Inflammatory macrophage (primary cell): ENCODE measurements around the gene SHISA6.

Experiments
- DNase-seq, 2 donors: peaks; one replicate each; pipeline ENCODE4 v3.0.0-alpha.2; 2020 to 2022

The SHISA6 gene

DNA sequence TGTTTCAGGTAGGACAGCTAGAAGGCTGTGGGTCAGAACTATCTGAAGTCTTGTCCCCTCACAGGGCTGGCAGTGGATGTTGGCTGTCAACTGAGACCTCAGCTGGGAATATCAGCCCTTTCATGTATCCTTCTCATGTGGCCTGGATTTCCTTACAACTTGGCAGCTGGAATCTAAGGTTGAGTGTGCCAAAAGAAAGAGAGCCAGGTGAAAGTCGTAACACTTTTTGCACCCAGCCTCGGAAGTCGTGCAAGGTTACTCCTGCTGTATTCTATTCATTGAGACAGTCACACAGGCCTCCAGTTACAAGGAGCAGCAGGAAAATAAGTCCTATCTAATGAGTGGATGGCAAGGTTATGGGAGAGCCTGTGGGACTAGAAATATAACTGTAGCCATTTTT, 304.7 kb downstream of the SHISA6 start:
- no peak for DNase-seq

DNA sequence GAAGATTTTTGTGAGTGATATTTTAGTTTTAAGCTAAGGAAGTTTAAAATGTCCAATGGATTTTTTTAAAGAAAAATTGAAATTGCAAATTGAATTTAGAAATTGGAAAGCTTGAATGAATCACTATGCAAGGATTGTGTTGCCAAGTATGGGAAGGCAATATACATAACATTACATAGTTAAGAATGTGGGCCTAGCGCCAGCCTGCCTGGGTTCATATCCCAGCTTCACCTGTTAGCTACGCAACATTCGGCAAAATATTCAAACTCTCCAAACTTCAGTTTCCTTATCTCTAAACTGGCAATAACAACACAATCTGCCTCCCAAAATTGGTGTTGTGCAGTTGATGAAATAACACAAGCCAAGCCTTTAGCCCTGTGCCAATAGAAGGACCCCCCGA, 306.8 kb downstream of the SHISA6 start:
- no peak for DNase-seq

DNA sequence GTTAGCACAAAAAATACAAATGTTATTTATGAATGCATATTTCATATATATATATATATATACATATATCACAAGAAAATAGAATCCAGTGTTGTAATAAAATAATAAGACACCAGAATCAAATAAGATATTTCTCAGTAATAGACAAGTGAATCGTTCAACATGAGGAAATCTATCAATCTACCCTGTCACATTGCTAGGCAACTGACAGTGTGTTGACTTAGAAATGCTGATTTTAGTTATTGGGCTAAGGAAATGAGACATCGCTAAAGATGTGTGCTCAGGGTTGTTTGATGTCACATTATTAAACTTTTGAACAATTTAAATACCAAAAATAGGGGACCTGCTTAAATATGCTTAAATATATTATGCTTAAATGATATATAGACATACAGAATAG, 307.4 kb downstream of the SHISA6 start:
- DNase-seq, result no peak

DNA sequence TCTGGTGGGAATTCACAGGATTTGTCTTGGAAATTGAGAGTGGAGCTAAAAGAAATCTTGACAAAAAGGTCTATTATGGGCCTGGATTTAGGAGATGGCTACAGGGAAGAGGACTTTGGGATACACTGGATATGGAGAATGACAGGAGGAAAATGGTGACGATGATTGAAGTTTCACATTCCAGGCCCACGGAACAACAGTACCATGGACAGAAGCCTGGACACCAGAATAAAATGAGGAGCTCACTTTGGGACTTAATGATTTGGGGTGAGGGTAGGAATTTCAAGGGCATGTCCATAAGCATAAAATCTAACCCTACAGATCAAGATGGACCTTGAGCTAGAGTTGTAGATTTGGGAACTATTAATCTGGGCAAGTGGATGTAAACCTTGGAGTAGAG, 309.4 kb downstream of the SHISA6 start:
- no peak for DNase-seq

DNA sequence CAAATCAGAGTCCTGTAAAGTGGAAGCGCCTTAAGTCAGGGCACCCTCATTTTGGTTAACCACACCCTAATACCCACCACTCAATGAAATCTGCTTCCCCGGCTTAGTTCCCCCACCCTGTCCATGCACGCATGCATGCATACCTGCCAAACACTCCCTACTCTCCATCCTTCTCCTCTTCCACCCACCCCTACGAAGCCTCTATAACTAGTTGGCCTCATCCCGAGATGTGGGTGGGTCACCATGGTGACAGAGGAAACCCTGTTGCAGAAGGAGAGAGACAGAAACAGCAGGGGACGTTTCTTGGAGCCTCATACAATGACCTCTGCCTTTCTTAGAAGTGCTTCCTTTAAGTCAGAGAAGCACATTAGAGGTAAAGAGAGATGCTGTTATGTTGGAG, 310.4 kb downstream of the SHISA6 start:
- no peak for DNase-seq

DNA sequence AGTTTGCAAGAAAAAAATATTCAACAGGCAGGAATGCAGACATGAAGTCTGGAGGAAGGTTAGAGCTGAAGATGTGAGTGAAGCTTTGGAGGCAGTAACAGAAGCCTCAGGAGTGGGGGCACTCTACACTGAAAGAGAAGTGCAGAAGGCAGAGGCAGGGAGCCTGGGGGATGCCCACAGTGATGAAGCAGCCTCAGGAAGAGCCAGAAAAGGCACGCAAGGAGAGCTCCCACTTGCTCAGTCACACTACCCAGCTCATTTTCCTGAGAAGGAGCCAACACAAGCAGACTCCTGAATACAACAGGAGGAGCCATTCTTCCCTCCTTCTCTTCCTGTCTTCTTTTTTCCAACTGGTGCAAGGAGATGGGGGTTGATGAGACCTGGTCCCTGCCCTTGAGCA, 312.1 kb downstream of the SHISA6 start:
- no peak for DNase-seq

DNA sequence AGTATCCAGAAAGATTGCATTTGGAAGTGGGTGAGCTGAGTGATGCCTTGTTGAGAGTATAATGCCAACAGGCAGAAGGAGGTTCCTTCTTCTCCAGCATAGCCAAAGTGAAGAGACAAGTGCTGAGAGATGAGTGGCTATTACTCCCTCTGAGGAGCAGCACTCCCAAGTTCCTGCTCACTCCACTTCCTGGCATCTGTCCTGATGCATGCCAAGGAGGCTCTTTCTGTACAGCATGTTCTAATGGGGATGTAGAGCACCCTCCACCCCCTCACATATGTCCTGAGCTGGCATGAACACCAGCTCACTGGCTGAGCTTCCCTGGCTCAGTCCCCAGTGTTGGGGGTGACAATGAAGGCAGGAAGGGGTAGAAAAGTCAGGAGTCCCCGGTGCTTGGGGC, 313.0 kb downstream of the SHISA6 start:
- DNase-seq, result no peak

DNA sequence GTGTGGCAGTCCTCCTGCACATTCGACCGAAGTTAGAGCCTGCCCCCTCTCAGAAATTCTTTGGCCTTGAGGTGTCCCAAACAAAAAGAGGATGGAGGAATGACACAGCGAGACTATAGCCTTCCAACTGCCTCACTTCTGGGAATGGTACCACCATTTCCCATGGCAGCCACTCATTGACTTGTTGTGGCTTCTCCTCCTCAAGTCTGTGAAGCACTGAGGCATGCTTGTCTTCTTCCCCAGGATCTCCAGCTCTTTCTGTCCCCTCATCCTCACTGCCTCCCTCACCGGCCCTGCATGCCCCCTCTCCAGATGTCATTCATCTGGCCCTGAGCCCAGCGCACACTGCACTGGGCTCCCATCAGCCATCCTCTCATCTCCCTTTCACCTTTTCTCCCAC, 313.5 kb downstream of the SHISA6 start:
- no peak for DNase-seq

DNA sequence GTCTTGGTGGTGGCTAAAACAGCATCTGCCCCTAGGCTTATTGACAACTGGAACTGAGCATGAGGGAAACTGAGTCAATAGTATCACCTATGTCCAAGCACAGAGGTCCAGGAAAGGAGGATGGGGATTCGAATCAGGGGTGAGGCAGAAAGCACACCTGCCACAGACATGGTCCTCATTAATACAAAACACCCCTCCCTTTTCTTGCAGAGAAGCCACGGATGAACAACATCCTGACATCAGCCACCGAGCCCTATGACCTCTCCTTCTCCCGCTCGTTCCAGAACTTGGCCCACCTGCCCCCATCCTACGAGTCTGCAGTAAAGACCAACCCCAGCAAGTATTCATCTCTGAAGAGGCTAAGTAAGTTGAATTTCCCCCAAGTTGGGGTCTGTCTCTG, 314.5 kb downstream of the SHISA6 start:
- DNase-seq, result no peak

DNA sequence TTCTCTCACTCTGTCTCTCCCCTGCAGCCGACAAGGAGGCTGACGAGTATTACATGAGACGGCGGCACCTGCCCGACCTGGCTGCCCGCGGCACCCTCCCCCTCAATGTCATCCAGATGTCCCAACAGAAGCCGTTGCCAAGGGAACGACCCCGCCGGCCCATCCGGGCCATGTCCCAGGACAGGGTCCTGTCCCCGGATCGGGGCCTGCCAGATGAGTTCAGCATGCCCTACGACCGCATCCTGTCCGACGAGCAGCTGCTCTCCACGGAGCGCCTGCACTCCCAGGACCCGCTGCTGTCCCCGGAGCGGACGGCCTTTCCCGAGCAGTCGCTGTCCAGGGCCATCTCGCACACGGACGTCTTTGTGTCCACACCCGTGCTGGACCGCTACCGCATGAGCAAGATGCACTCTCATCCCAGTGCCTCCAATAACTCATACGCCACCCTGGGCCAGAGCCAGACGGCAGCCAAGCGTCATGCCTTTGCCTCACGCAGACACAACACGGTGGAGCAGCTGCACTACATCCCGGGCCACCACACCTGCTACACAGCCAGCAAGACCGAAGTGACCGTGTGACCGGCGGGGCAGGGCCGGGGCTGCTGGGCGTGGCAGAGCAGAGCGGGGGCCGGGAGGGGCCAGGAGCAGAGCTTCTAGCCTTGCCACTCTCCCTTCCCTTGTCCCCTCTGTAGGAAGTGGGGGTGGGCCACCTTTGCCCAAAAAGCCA, 316.9 kb downstream of the SHISA6 start:
- DNase-seq, result no peak

DNA sequence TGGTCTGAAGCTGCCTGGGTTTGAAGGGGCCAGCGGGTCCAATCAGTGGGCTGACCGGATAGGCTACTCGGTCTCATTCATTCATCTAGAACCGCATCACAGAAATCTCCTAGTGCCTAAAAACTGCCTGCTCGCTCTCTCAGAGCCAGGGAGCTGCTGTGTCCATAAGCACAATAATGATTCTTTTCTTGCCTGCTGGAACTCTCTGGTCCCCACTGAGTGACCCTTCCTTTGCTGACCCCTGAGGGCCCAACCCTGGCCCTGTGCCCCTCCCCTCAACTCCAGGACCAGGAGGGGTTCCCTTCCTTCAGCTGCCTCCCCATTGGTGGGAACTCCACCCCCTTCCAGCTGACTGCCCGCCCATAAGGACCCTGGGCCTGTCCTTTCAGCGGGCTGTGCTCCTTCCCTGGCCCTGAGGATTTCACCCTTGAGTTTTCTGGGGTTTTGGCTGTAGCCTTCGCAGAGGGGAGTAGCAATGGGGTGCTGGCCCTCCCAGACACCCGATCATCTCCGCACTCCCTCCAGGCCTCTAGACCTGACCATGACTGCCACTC, 317.7 kb downstream of the SHISA6 start:
- DNase-seq, result no peak

DNA sequence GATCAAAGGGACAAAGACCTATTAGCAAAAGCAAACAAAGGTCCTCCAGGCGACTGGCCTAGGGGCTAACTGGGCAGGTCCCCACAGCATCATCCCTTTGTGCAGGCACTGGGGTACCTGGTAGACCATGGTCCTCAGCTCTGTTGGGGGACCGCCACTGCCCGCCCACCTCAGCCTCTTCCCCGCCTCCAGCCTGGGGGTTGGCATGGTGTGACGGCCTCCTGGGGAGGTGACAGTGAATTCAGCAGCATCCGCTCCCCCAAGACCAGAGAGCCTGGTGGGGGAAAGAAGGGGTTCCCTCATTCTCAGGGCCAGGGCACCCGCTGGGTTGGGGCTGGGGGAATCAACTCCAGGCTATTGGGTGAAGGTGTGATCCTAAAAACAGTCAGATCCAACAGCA, 318.6 kb downstream of the SHISA6 start:
- DNase-seq, result no peak

DNA sequence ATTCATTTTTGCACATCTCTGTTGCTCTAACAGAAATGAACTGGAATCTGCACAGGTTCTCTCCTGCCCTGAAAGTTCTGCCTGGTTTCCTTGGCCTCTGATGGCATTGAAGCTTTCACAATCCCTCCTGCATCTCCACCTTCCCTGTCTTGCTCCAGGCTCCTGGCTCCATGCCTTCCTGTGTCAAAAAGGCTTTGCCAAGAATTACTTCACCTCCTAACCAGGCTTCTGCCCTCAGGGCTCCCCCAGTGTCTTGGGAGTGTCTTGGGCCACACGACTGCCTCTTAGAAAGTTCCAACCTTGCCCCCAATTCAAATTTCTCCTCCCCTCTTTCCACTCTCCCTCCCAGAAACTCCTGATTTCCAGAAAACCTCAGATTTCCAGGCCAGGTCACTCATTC, 320.3 kb downstream of the SHISA6 start:
- no peak for DNase-seq

DNA sequence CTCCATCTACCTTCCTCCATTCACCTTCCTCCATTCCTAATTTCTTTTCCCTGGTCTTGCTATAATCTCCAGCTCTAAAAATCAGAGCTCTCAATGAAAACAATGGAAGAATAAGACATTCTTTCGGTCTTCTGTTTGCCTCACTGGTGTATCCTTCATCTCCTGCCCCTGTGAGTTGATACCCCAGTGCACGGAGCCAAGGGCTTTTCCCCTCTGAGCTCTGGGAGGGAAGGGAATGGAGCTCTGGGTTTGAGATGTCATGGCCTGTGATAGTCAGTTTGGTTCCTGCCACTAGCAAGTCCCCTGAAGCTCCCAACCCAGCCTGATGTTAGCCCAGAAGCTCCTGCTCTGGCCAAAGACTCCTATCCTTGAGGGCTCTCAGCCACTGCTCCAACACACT, 320.7 kb downstream of the SHISA6 start:
- no peak for DNase-seq

DNA sequence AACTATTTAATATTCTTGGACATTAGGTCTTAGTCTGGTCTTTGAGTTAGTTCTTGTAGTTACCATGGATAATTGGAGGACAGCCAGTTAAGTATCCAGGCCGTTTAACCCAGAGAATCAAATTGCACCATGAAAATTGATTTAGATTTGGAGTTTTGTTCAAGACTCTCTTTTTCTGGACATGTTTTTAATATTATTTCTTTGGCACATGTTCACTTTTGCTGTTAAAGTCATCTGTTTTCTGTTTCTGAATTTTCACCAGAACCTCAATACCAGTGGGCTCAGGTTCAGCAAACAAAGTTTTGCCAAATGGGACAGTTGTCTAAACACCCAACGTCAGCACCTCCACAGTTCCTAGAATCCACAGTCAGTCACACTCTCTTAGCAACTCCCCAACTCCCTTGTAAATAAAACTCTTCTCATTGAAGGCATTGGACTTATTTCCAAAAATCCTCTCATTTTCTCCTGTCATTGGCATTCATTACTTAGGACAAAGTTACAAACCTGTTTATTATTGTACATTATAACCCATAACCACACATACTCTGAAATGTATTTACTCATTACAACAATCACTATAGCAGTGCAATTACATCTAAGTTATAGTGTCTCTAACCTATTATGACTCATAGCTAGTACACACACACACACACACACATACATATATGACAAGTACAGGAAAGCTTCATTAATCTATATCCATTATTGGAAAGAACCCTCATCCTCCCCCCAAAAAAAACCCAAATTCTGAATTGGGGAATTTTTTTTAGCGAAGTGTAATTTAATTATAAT, 323.8 kb downstream of the SHISA6 start:
- DNase-seq, result no peak

DNA sequence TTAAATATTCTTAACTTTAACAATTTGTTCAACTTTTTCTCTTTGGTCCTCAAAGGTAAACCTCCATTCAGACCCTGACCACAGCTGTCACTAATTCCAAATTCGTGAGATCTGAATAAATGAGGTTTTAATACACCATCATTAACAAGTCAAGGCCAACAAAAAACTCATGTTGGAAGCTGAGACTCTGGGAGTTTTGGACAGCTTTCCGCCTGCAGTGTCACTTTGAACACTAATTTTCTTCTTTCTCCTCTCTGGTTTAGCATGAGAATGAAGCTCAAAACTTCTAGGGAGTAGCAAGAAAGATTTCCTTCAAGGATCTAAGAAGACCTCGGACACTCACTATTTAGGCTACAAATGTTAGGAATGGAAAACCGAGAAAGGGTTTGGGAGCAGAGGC, 324.6 kb downstream of the SHISA6 start:
- no peak for DNase-seq

DNA sequence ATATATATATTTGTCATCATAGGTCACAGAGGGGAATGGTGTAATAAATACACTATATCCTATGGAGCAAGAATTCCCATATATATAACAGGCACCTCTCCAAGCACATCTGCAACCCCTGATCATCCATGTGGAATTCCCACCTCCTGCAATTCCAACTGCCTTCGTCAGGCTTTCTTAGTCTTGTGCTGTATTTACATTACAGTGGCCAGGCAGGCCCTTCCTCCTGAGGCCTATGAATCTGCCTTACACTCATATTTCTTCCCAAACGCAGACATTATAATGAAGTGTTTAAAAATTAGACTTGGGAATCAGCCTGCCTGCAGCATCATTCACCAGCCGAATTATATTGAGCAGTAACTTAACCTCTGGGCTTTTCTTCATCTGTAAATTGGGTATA, 338.0 kb downstream of the SHISA6 start:
- no peak for DNase-seq

DNA sequence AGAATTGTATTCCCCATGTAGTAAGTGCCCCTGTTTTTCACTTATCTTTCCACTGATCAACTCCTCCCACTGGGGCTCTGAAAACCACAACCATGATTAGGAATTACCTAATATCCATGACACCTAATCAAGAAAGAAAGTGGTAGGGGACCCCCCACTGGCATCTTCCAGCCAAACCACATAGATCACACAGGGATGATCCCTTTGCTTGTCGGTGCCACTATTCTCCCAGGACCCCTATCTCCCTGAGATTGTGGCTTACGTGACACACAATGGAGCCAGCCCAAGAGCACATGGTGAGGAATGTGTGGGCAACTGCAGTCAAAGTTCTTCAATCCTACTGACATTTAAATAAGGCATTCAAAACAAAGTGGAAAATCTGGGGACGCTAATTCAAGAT, 339.7 kb downstream of the SHISA6 start:
- no peak for DNase-seq

DNA sequence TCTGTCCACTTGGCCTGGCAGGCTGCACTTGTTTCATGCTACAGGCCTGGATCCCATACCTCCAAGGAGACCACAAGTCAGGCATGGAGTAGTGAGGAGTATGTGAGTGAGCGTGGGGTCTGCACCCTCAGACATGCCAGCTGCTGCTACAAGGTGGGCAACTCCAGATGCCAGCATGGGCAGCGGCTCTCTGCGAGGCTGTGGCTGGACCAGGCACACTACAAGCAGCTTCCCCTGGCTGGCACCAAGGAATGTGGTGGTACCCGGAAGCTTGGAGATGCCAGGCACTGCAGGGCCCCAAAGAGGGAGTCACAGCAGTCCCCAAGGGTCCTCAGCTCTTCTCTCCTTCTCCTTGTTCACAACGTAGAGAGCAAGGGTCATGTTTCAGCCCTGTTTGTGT, 341.2 kb downstream of the SHISA6 start:
- no peak for DNase-seq

DNA sequence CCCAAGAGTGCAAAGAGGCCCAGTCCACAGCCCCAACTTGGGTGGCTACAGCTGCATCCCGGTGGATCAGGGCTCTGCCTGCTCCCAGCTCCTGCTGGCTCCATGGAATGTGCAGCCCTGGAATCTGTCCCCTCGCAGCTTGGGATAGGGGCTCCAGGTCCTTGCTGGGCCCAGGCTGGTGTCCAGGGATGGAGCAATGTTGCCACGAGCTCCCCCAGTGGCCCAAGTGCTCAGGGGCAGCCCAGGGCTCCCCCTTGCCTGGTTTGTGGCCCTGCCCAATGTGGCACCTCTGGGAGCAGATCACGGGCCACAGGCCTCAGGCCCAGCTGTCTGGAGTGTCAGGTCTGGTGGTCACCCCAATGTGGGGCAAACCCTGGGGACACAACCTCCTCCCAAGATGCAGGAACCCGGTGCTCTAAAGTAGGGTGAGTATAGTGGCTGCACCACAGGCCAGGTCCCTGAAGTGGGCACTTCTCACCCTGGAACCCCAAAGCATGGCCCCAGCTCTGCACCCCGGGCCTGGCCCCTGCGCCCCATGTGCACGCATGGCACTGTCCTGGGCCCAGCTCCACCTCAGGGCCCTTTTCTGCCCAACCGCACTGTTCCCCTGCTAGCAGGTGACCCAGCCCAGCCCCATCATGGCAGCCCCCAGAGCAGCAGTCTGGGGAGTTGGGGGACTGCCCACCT, 342.4 kb downstream of the SHISA6 start:
- no peak for DNase-seq

DNA sequence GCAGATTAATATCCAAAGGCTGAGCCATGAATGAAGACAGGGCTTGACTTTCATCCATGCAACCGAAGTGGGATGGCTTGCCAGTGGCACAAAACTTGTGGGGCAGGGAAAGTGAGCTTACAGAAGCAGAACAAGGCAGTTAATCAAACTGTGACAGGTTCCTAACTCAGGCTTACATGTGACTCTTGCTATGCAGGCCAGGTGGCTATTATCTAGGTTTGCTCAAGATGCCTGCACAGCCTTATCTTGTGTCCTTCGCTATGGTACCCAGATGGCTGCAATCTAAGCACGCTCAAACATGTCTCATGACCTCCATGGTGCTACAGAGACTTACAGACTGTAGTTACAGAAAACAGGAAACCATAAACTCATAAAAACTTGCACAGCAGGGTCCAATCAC, 348.7 kb downstream of the SHISA6 start:
- DNase-seq, result no peak

DNA sequence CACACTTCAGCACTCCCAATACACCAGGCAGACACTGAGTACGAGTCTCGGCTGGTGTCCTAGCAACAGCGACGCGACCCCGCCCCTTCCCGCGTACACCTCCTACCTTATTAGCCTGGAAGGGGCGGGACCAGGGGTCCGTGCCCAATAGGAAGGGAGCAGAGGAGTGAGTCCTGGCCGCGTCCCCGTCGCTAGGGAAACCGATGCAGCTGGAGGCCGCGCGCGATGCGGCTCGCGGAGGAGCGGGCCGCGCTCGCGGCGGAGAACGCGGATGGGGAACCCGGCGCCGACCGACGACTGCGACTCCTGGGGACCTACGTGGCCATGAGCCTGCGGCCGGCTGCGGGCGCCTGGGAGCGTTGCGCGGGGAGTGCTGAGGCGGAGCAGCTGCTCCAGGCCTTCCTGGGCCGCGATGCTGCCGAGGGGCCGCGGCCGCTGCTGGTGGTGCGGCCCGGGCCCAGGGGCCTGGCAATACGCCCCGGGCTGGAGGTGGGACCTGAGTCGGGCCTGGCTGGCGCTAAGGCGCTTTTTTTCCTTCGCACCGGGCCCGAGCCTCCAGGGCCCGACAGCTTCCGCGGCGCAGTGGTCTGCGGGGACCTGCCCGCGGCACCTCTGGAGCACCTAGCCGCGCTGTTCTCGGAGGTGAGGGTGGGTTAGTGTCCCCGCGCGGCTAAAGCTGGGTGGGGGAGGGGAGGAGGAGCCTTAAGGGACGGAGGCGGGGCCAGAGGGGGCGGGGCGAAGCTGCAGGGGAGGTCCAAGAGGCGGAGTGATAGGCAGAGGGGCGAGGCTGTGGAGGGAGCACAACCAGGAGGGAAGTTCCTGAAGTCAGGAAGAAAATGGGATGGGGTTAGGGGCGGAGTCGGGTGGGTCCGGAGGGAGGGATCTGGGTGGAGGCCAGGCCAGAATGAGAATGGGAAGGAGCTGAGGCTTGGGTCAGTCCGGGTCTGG, 357.5 kb downstream of the SHISA6 start, which contains the start of gene DNAH9:
Gene DNAH9 (plus strand): TSS at position 197 of the 948 bp plus-strand sequence. CDS start 29 bp downstream, at position 226.
- DNase-seq, result peak in 1 of 2 donors; percentile 0
